Upper lobe of left lung (tissue), 4 donors: ENCODE results near the gene PSMA7.

ENCODE experiments used
- CTCF ChIP-seq, 6 experiments: fragments of 450-650 bp in 4 of 6; fragments of 200-600 bp in 2 of 6; sonication (generic) in 2 of 6; IDR thresholded peaks; one replicate each; pipeline ENCODE4 v1.5.1; 2016 to 2019; ENCODE audit warnings: antibody characterized with exemption in 6 of 6
- EP300 ChIP-seq, 4 donors: sonication (generic); formaldehyde crosslinking; IDR thresholded peaks; one replicate each; pipeline ENCODE4 v1.5.1; 2017; ENCODE audit warnings: antibody characterized with exemption in 4 of 4, control low read depth in 2 of 4
- POLR2A ChIP-seq, 4 donors: fragments of 450-650 bp; IDR thresholded peaks; one replicate each; pipeline ENCODE4 v1.5.1; 2016 to 2017; ENCODE audit warnings: antibody characterized with exemption in 4 of 4, mild to moderate bottlenecking in 2 of 4
- POLR2AphosphoS5 ChIP-seq, 2 donors: sonication (generic); formaldehyde crosslinking; IDR thresholded peaks; one replicate each; pipeline ENCODE4 v1.5.1; 2017; ENCODE audit warnings: antibody characterized with exemption in 2 of 2

DNA sequence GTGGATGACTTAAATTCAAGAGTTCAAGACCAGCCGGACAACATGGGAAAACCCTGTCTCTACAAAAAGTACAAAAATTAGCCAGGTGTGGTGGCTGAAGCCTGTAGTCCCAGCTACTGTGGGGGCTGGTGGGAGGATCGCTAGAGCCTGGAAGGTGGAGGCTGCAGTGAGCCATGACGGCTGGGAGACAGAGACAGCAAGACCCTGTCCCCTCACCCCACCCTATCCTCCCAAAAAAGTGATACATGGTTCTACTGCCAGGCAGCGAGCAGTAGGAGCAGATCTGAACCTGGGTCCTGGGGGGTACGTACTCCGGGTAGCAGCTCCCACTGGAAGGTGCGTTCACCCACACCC lies 2.2 kb downstream of the PSMA7 start:
- no peak for TF ChIP-seq CTCF (IDR thresholded peaks at IDR 0.05)
- no peak for TF ChIP-seq POLR2A (IDR thresholded peaks at IDR 0.05)
- no peak for TF ChIP-seq EP300 (IDR thresholded peaks at IDR 0.05)
- TF ChIP-seq POLR2AphosphoS5 (IDR thresholded peaks at IDR 0.05), result no peak
